Breast epithelium (tissue), 3 donors: ENCODE measurements around the gene TRMT10A.

Experiments
- CTCF ChIP-seq, 3 donors: fragments of 450-650 bp; IDR thresholded peaks; one replicate each; pipeline ENCODE4 v1.5.1; 2016 to 2017; ENCODE audit warnings: antibody characterized with exemption in 3 of 3, mild to moderate bottlenecking in 3 of 3, moderate library complexity in 3 of 3
- POLR2A ChIP-seq: fragments of 450-650 bp; IDR thresholded peaks from one replicate; pipeline ENCODE4 v1.6.1; 2016; ENCODE audit warnings: antibody characterized with exemption, mild to moderate bottlenecking, moderate library complexity
- POLR2AphosphoS5 ChIP-seq, 3 donors: sonication (generic); formaldehyde crosslinking; IDR thresholded peaks; one replicate each; pipeline ENCODE4 v1.6.1; 2017; ENCODE audit warnings: antibody characterized with exemption in 3 of 3

- TF ChIP-seq CTCF (IDR thresholded peaks at IDR 0.05) (no peak), POLR2A (no peak), POLR2AphosphoS5 (IDR thresholded peaks at IDR 0.05) (no peak)
Measured at GRCh38 chr4:99612281-99612680, 48.4 kb upstream of the TRMT10A start.
